HCT116 (cell line): ENCODE measurements around the gene C2CD2. TPM values are rescaled to one million over a fixed set of nuclear protein-coding genes. Genes with fewer than 3 reads are reported as not detected.

Experiments
- ATAC-seq: fragments of 200-7000 bp; cut with Tn5 transposase; 2 replicates; pipeline ENCODE4 v1.9.1; 2020; ENCODE audit warnings: mild to moderate bottlenecking, moderate library complexity
- BruUV-seq: library from RNA; stranded (reverse); fragments of 400-500 nt; replicated peaks from 2 replicates; lab custom pipeline; 2021; lab: Mats Ljungman, UMichigan
- CTCF ChIA-PET: fragments of 300-600 bp; sonication (Branson Sonifier 250); formaldehyde crosslinking; loops from one replicate; lab custom pipeline; 2021; ENCODE audit warnings: antibody characterized with exemption; lab: Charles Lee
- POLR2A ChIA-PET: fragments of 300-600, 350-600 bp; sonication (Branson Sonifier 250); formaldehyde crosslinking; loops from one replicate; lab custom pipeline; 2021; ENCODE audit warnings: antibody characterized with exemption; lab: Charles Lee
- RAD21 ChIA-PET, 2 experiments: fragments of 300-600 bp; sonication (Branson Sonifier 250); formaldehyde crosslinking; loops; one replicate each; lab custom pipeline; 2023; ENCODE audit warnings: low total read pairs in 2 of 2; ENCODE audit not compliant: uncharacterized antibody in 2 of 2, unreplicated experiment in 2 of 2, low non-redundant PET in 1 of 2; lab: Charles Lee
- DNase-seq: peaks from one replicate; pipeline ENCODE4 v3.0.0-alpha.2; 2010; ENCODE audit warnings: low read depth, low spot score
- H2AFZ ChIP-seq: fragments of 200-600 bp; shearing (Covaris generic), sonication (generic); 2 replicates; pipeline ENCODE4 v1.6.1; 2017; ENCODE audit warnings: low read depth, mixed run types, mixed read lengths, antibody characterized with exemption, low read length; ENCODE audit not compliant: poor library complexity, severe bottlenecking
- H3K27ac ChIP-seq: 2 replicates; pipeline ENCODE4 v1.5.1; 2012; ENCODE audit warnings: low read depth, low read length
- H3K27me3 ChIP-seq: fragments of 200-600 bp; sonication (generic); 2 replicates; pipeline ENCODE4 v1.6.1; 2016; ENCODE audit warnings: mixed run types, low read length, mixed read lengths; ENCODE audit not compliant: insufficient read depth
- H3K36me3 ChIP-seq, 2 experiments: fragments of 200-500 bp in 1 of 2; fragments of 200-600 bp in 1 of 2; sonication (Bioruptor generic) in 1 of 2; sonication (generic) in 1 of 2; 2 replicates each; pipeline versions ENCODE4 v1.5.1 to v1.6.1; 2014 to 2016; ENCODE audit warnings: low read length in 2 of 2, inconsistent platforms in 1 of 2, mixed read lengths in 1 of 2, mixed run types in 1 of 2; ENCODE audit not compliant: insufficient read depth in 2 of 2, control insufficient read depth in 1 of 2
- H3K4me1 ChIP-seq, 2 experiments: fragments of 200-600 bp in 1 of 2; sonication (generic) in 1 of 2; 2 replicates each; pipeline versions ENCODE4 v1.5.1 to v1.6.1; 2012 to 2017; ENCODE audit warnings: low read length in 2 of 2, inconsistent platforms in 1 of 2, mild to moderate bottlenecking in 1 of 2, mixed read lengths in 1 of 2, mixed run types in 1 of 2, moderate library complexity in 1 of 2; ENCODE audit not compliant: insufficient read depth in 2 of 2, control insufficient read depth in 1 of 2
- H3K4me2 ChIP-seq: fragments of 200-600 bp; sonication (generic); 2 replicates; pipeline ENCODE4 v1.6.1; 2017; ENCODE audit warnings: mixed run types, low read length, mixed read lengths
- H3K4me3 ChIP-seq, 2 experiments: fragments of 200-600 bp in 1 of 2; sonication (generic) in 1 of 2; replicated peaks in 1 of 2; 2 replicates each; pipeline ENCODE4 v1.5.1; 2011 to 2016; ENCODE audit warnings: low read length in 2 of 2, control low read depth in 1 of 2, low read depth in 1 of 2, mild to moderate bottlenecking in 1 of 2, mixed read lengths in 1 of 2, mixed run types in 1 of 2
- H3K79me2 ChIP-seq: fragments of 200-600 bp; sonication (generic); 2 replicates; pipeline ENCODE4 v1.6.1; 2017; ENCODE audit warnings: mild to moderate bottlenecking, mixed run types, low read length, moderate library complexity, mixed read lengths; ENCODE audit not compliant: insufficient read depth
- H3K9ac ChIP-seq: fragments of 200-600 bp; sonication (generic); 2 replicates; pipeline ENCODE4 v1.6.1; 2016; ENCODE audit warnings: low read length, mixed read lengths
- H3K9me2 ChIP-seq: fragments of 200-600 bp; sonication (generic), shearing (Covaris generic); 2 replicates; pipeline ENCODE4 v1.6.1; 2017; ENCODE audit warnings: mixed run types, mild to moderate bottlenecking, moderate library complexity; ENCODE audit not compliant: insufficient read depth
- H3K9me3 ChIP-seq, 2 experiments: fragments of 200-500 bp in 1 of 2; fragments of 200-600 bp in 1 of 2; sonication (Bioruptor generic) in 1 of 2; sonication (generic) in 1 of 2; 2 replicates each; pipeline ENCODE4 v1.6.1; 2014 to 2017; ENCODE audit warnings: low read length in 2 of 2, mixed read lengths in 2 of 2, inconsistent platforms in 1 of 2, low read depth in 1 of 2, mild to moderate bottlenecking in 1 of 2, mixed run types in 1 of 2, moderate library complexity in 1 of 2; ENCODE audit not compliant: control insufficient read depth in 1 of 2, insufficient read depth in 1 of 2
- H4K20me1 ChIP-seq: fragments of 200-600 bp; sonication (generic), shearing (Covaris generic); 2 replicates; pipeline ENCODE4 v1.6.1; 2017; ENCODE audit warnings: mixed run types, mild to moderate bottlenecking, moderate library complexity; ENCODE audit not compliant: insufficient read depth
- CBX3 ChIP-seq: IDR thresholded peaks from 2 replicates; pipeline ENCODE4 v1.6.1; 2012; ENCODE audit warnings: low read depth
- ELF1 ChIP-seq: IDR thresholded peaks from 2 replicates; pipeline ENCODE4 v1.6.1; 2012; ENCODE audit warnings: low read depth, borderline replicate concordance
- FOSL1 ChIP-seq: IDR thresholded peaks from 2 replicates; pipeline ENCODE4 v1.6.1; 2012; ENCODE audit warnings: low read depth
- POLR2AphosphoS5 ChIP-seq: IDR thresholded peaks from 2 replicates; pipeline ENCODE4 v1.6.1; 2011; ENCODE audit warnings: mild to moderate bottlenecking, low read depth, low read length, moderate library complexity
- TCF7L2 ChIP-seq: IDR thresholded peaks from 2 replicates; pipeline ENCODE4 v1.7.0; 2011; ENCODE audit warnings: borderline replicate concordance, inconsistent platforms; ENCODE audit not compliant: insufficient read depth, insufficient read length; ENCODE audit errors: extremely low read depth
- intact Hi-C: fragments of 100-400 bp; cut with micrococcal nuclease; formaldehyde crosslinking; loops from 2 replicates; pipeline ENCODE4 v1.10.0; 2022
- total RNA-seq: library from RNA; stranded (reverse); gene quantifications from one replicate; pipeline ENCODE4 v1.2.1, GENCODE V29; 2021; ENCODE audit not compliant: unreplicated experiment
- TF ChIP-seq, protein P1 (sequence below): IDR thresholded peaks from 2 replicates; pipeline ENCODE4 v1.6.1; 2011; ENCODE audit warnings: mild to moderate bottlenecking, low read length, moderate library complexity; ENCODE audit not compliant: insufficient replicate concordance; ENCODE audit errors: extremely low read depth

The C2CD2 gene
- total RNA-seq, 1 experiment from 2014 or later: 22.0 TPM

DNA sequence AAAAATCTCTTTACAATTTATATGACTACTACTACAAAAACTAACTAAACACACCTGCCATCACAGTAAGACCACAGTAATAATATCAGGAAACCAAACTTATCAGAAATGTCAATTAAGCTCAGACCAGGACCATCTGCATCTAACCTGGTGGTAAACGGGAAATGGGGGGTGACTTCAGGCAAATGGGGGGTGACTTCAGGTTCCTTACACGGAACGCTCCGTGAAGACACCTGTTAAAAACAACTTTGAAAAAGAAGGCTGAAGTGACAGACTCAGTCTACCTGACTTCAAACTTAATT lies 90.4 kb downstream of the C2CD2 start:
- Histone ChIP-seq H4K20me1 (no peaks in the 10 kb centered on the region), H3K9ac (no peak overlapping the region), H3K9me3 (no peaks in the 10 kb centered on the region), H3K27ac (no peak overlapping the region), H3K79me2 (peaks cover 18% of the 10 kb centered on the region; the same call in 1 of the 2 replicates), H2AFZ (no peak overlapping the region), H3K4me1 (0 out of 4 replicates have a peak, but pooled peaks cover 0 to 4% of the 10 kb centered on the region in 2 experiments), H3K27me3 (no peaks in the 10 kb centered on the region), H3K4me2 (no peak overlapping the region), H3K9me2 (no peaks in the 10 kb centered on the region), H3K36me3 (no peaks in the 10 kb centered on the region; a peak in 1 of 4 replicates), H3K4me3 (no peak overlapping the region)
- ChIA-PET POLR2A (no interaction called here), RAD21 (no interaction called here), CTCF (no interaction called here)
- no peak for TF ChIP-seq POLR2AphosphoS5
- TF ChIP-seq FOSL1: no peak
- no peak for TF ChIP-seq CBX3
- DNase-seq (no peak), ATAC-seq (no peak)
- BruUV-seq: no TSS peak
- intact Hi-C loops: no loop called here

DNA sequence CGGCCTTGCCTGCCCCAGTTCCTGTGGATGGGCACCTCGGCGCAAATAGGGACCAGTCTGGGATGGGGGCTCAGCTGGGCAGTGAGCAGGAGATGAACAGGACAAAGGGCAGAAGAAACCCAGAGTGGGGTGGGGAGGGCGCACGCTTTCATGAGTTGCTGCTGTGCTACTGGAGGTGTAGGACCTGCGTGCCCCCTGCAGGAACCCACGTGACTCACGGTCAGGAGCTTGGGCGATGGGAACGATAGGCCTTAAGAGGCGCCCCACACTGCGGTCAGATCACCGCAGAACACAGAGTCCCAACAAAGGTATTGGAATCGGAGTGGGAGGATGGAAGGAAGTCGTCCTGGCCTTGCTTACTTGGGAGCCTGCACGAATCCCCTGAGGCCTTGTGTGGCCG lies 91.8 kb downstream of the C2CD2 start:
- intact Hi-C loops: no loop called here
- Histone ChIP-seq H3K36me3 (no peaks in the 10 kb centered on the region; a peak in 1 of 4 replicates), H3K79me2 (peaks cover 18% of the 10 kb centered on the region; the same call in 1 of the 2 replicates), H3K27ac (no peak overlapping the region), H4K20me1 (no peaks in the 10 kb centered on the region), H3K4me2 (no peak overlapping the region), H3K9me3 (no peaks in the 10 kb centered on the region), H3K9me2 (no peaks in the 10 kb centered on the region), H2AFZ (no peak overlapping the region), H3K27me3 (no peaks in the 10 kb centered on the region), H3K9ac (no peak overlapping the region)
- DNase-seq (no peak), ATAC-seq (peak; percentile 32; the same call in 1 of the 2 replicates)
- CTCF ChIA-PET: no interaction called here
- BruUV-seq: no TSS peak
- POLR2A ChIA-PET: no interaction called here
- RAD21 ChIA-PET: no interaction called here
- TF ChIP-seq, protein P1, sequence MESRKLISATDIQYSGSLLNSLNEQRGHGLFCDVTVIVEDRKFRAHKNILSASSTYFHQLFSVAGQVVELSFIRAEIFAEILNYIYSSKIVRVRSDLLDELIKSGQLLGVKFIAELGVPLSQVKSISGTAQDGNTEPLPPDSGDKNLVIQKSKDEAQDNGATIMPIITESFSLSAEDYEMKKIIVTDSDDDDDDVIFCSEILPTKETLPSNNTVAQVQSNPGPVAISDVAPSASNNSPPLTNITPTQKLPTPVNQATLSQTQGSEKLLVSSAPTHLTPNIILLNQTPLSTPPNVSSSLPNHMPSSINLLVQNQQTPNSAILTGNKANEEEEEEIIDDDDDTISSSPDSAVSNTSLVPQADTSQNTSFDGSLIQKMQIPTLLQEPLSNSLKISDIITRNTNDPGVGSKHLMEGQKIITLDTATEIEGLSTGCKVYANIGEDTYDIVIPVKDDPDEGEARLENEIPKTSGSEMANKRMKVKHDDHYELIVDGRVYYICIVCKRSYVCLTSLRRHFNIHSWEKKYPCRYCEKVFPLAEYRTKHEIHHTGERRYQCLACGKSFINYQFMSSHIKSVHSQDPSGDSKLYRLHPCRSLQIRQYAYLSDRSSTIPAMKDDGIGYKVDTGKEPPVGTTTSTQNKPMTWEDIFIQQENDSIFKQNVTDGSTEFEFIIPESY: no peak
- no peak for TF ChIP-seq ELF1
- no peak for TF ChIP-seq TCF7L2
- TF ChIP-seq, all 23 proteins: peak for 0
- H3K4me3 ChIP-seq: no peak overlapping the region
- 0 out of 4 replicates have a peak, but pooled peaks cover 0 to 4% of the 10 kb centered on the region in 2 experiments for H3K4me1 ChIP-seq
